Activated CD8-positive, alpha-beta memory T cell treated with anti-CD3 and anti-CD28 coated beads for 1 hour (primary cell): ENCODE measurements around the gene PTGIS.
"Not testable (repeated sequence)": the region's sequence is repeated elsewhere in the genome, so short reads cannot be mapped to it uniquely, and the experiment has no call there.

ENCODE experiments used
- DNase-seq, 2 donors: peaks; one replicate each; pipeline ENCODE4 v3.0.0-alpha.2; 2020; ENCODE audit warnings: low read depth in 1 of 2; ENCODE audit errors: extremely low read depth in 1 of 2

The PTGIS gene

GRCh38 chr20:49579874-49580812, 12.2 kb upstream of the PTGIS start:
- no peak for DNase-seq

GRCh38 chr20:49579195-49579594, 11.3 kb upstream of the PTGIS start:
- no peak for DNase-seq

GRCh38 chr20:49578436-49578835, 10.5 kb upstream of the PTGIS start:
- DNase-seq, result no peak

- DNase-seq, result no peak
These were observed 7.7 kb upstream of the PTGIS start for GRCh38 chr20:49575551-49576060.

- DNase-seq, result no peak
These were observed 6.0 kb upstream of the PTGIS start for GRCh38 chr20:49573900-49574416.

- no peak for DNase-seq
These were observed 4.9 kb upstream of the PTGIS start for GRCh38 chr20:49572857-49573256.

- no peak for DNase-seq
These were observed 3.6 kb upstream of the PTGIS start for GRCh38 chr20:49571553-49571835.

GRCh38 chr20:49570828-49571552, 3.1 kb upstream of the PTGIS start:
- no peak for DNase-seq

- DNase-seq, result no peak
These were observed 2.4 kb upstream of the PTGIS start for GRCh38 chr20:49570161-49570827.

- DNase-seq, result no peak
These were observed 1.6 kb upstream of the PTGIS start for GRCh38 chr20:49569411-49570115.

- no peak for DNase-seq
These were observed 578 bp upstream of the PTGIS start for GRCh38 chr20:49568278-49569151.

- DNase-seq, result no peak
These were observed 1.3 kb downstream of the PTGIS start for GRCh38 chr20:49566401-49567364.

GRCh38 chr20:49564991-49565390, 2.9 kb downstream of the PTGIS start:
- not testable (repeated sequence) for DNase-seq

GRCh38 chr20:49563015-49563980, 4.6 kb downstream of the PTGIS start:
- DNase-seq, result no peak

- no peak for DNase-seq
These were observed 5.5 kb downstream of the PTGIS start for GRCh38 chr20:49562311-49563014.

- no peak for DNase-seq
These were observed 6.1 kb downstream of the PTGIS start for GRCh38 chr20:49561806-49562205.

- DNase-seq, result no peak
These were observed 6.7 kb downstream of the PTGIS start for GRCh38 chr20:49561256-49561655.
